ENCODE measurements around the gene FZD1.

DNA sequence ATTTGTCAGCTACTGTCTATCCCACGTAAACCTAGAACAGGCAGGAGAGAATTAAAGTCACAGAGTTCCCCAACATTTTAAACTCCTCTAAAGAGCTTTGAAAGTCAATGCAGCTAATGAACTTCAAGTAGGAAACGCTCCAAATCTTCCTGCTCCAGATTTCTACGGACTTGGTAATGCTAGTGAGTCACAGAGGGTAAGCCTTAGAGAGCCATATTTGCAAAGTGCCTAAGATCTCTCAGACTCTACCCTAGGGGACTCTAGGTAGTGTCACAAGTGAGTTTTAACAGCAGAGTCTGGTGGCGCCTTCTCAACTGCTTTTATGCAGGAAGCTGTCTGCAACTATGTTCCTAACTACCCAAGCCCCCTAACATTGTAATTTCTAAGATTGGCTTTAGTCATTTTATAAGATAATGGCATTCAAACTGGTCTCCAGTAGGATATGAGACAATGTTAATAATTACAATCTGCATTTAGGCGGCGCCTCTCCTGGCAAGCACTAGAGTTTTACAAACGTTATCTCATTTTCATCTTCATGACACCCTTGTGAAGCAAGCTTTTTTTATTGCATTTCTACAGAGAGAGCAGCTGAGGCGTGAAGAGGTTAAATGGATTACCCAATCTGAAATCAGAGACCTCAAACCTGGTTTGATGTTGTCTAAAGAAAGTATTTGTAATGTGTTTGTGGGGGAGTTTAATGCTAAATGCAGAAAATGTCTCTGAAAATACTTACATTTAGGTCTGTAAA lies 22.0 kb upstream of the FZD1 start:
- TF ChIP-seq CTCF (IDR thresholded peaks at IDR 0.05 in 4 of 5, conservative IDR thresholded peaks at IDR 0.05 in 1 of 5) (no peak), POLR2A (IDR thresholded peaks at IDR 0.05) (no peak)

Data from gastrocnemius medialis (tissue), 4 donors.